Measurements from ENCODE around the gene SUGP1. TPM values are rescaled to one million over a fixed set of nuclear protein-coding genes. Genes with fewer than 3 reads are reported as not detected.

SUGP1 gene
- total and polyA plus RNA-seq, 7 donors = 20.6 to 35.8 (median 26.3) TPM

DNA sequence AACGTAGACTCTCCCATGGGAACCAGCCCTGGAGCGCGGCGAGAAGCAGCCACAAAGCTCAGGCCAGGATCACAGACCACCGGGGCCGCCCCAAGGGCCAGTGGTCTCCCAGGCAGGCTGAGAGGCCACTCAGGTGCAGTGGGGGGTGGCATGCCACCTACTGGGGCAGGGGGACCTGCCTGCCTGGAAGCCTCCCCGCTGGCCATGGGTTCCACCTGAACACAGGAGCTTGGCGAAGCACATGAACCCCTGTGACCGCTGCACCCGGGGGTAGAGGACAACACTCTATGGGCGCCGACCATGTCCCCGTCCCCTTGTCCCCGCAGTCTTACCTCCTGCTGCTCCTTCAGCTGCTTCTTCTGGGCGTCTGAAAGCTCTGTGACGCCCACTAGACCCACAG lies 40.5 kb downstream of the SUGP1 start:
- H3K27me3 ChIP-seq (ENCODE audit: insufficient read depth in 3 of 3, low read length in 2 of 3) = no peaks in the 10 kb centered on the region
- peaks cover 0 to 77% of the 10 kb centered on the region in 2 donors for H3K36me3 ChIP-seq (ENCODE audit: insufficient read depth in 1 of 2, low read depth in 1 of 2)
- no peak overlapping the region for H3K27ac ChIP-seq
- no peak overlapping the region for H3K4me3 ChIP-seq
- H3K9me3 ChIP-seq = no peaks in the 10 kb centered on the region
- intact Hi-C loops (cut with DNase I) = no loop called here
- WGBS, 3 donors = 91 to 98% (median 95%) methylated on average over 15 to 16 of the region's 16 CpGs
- no peaks in the 10 kb centered on the region for H3K4me1 ChIP-seq
- TF ChIP-seq, protein P1, sequence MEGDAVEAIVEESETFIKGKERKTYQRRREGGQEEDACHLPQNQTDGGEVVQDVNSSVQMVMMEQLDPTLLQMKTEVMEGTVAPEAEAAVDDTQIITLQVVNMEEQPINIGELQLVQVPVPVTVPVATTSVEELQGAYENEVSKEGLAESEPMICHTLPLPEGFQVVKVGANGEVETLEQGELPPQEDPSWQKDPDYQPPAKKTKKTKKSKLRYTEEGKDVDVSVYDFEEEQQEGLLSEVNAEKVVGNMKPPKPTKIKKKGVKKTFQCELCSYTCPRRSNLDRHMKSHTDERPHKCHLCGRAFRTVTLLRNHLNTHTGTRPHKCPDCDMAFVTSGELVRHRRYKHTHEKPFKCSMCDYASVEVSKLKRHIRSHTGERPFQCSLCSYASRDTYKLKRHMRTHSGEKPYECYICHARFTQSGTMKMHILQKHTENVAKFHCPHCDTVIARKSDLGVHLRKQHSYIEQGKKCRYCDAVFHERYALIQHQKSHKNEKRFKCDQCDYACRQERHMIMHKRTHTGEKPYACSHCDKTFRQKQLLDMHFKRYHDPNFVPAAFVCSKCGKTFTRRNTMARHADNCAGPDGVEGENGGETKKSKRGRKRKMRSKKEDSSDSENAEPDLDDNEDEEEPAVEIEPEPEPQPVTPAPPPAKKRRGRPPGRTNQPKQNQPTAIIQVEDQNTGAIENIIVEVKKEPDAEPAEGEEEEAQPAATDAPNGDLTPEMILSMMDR (IDR thresholded peaks at IDR 0.05) = no peak
- ATAC-seq (no peak), DNase-seq (no peak)

DNA sequence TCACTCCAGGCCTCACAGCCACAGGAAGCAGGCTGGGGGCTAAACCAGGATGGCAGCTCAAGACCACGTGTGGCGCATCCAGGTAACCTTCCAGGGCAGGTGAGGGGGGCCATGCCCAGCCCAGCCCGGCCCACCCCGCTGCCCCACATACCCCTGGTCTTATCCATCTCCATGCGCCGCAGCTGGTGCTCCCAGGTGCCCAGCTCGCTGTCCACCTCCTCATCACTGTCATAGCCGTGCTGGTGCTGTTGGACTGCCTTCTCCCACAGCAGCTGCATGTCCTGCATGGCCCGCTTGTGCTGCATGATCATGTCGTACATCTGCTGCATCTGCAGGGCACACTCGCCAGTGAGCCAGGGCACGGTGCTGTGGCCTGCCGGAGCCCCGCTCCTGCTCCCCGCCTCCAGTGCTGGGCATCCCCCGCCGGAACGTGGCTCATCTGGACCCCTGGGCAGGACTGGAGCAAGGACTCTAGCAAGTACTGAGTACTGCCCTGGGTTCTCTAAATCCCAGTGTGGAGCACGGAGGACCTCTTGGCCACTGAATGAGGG lies 41.2 kb downstream of the SUGP1 start:
- DNase-seq (no peak), ATAC-seq (no peak)
- no peaks in the 10 kb centered on the region for H3K4me1 ChIP-seq
- intact Hi-C loops (cut with DNase I) = no loop called here
- H3K4me3 ChIP-seq = no peak overlapping the region
- H3K36me3 ChIP-seq (ENCODE audit: insufficient read depth in 1 of 2, low read depth in 1 of 2) = peaks cover 0 to 72% of the 10 kb centered on the region in 2 donors
- no peaks in the 10 kb centered on the region for H3K9me3 ChIP-seq
- no peak overlapping the region for H3K27ac ChIP-seq
- WGBS, 3 donors = 92 to 95% (median 93%) methylated on average over 18 to 19 of the region's 19 CpGs
- TF ChIP-seq, protein P1 (IDR thresholded peaks at IDR 0.05) = no peak
- H3K27me3 ChIP-seq (ENCODE audit: insufficient read depth in 3 of 3, low read length in 2 of 3) = no peaks in the 10 kb centered on the region

DNA sequence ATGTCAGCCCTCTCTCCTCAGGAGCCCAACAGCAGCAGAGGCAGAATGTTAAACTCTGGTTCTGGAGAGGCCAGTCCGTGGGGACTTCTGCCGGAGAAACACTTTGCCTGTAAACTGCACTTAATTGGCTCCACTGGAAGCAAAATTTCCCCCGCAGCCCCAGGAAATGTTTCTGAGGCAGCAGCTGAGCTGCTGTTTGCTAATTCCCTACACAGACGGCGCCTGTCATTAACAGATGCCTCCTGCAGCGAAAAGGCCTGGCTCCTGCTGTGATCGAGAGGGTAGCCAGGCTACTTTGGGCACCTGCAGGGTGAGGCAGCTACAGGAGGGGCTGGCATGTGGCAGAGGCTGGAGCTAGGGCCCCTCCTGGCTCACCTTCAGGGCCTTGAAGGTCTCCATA lies 42.0 kb downstream of the SUGP1 start:
- Histone ChIP-seq H3K4me3 (no peak overlapping the region), H3K4me1 (no peaks in the 10 kb centered on the region), H3K27ac (no peak overlapping the region), H3K36me3 (ENCODE audit: insufficient read depth in 1 of 2, low read depth in 1 of 2) (peaks cover 0 to 63% of the 10 kb centered on the region in 2 donors), H3K9me3 (no peaks in the 10 kb centered on the region), H3K27me3 (ENCODE audit: insufficient read depth in 3 of 3, low read length in 2 of 3) (peaks cover 0 to 8% (median 4%) of the 10 kb centered on the region in 3 donors)
- 90 to 94% (median 91%) methylated on average over 7 of the region's 7 CpGs for WGBS, 3 donors
- TF ChIP-seq, protein P1 (IDR thresholded peaks at IDR 0.05) = no peak
- DNase-seq (no peak), ATAC-seq (no peak)
- intact Hi-C loops (cut with DNase I) = no loop called here

DNA sequence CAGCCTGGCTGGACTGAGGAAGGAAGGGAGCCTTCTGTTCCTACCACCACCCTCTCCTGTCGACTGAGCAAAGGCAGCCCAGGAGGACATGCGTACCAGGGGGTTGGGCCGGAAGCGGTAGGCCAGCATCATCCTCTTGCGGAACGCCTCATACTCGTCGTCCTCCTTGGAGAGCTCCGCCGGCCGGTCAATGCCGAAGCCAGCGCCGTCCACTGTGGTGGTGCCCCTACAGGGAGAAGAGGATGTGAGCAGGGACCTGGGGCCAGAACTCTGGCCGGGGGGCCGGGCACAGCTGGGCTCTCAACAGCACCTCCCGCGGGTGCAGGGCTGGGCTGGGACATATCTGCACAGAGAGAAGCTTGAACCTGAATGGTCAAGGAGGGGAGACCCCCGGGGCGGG lies 43.5 kb downstream of the SUGP1 start:
- TF ChIP-seq, protein P1 (IDR thresholded peaks at IDR 0.05) = no peak
- intact Hi-C loops (cut with DNase I) = no loop called here
- WGBS, 3 donors = 94 to 95% (median 94%) methylated on average over 12 to 20 of the region's 20 CpGs
- H3K36me3 ChIP-seq (ENCODE audit: insufficient read depth in 1 of 2, low read depth in 1 of 2) = peaks cover 0 to 55% of the 10 kb centered on the region in 2 donors
- no peak overlapping the region for H3K27ac ChIP-seq
- H3K9me3 ChIP-seq = no peaks in the 10 kb centered on the region
- H3K4me3 ChIP-seq = no peak overlapping the region
- H3K27me3 ChIP-seq (ENCODE audit: insufficient read depth in 3 of 3, low read length in 2 of 3) = peaks cover 0 to 12% (median 5%) of the 10 kb centered on the region in 3 donors
- H3K4me1 ChIP-seq = no peaks in the 10 kb centered on the region
- ATAC-seq (no peak), DNase-seq (no peak)

DNA sequence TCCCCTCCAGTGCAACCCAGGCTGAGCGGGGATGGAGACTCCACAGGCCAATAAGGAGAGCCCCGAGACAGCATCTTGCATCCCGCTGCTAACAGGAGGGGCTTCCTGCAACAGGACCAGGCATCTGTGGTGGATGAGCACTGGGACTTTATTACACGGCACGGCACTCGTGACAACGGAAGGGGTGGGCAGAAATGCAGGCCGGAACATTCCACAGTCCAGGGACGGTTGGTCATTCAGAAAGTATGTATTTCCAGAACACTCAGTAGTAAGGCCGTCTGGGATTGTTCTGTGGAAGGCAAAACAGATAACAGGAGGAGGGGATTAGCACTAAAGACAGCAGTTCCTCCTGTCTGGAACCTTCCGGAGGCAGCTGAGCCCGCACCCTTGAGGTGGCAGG lies 43.9 kb downstream of the SUGP1 start:
- Histone ChIP-seq H3K27me3 (ENCODE audit: insufficient read depth in 3 of 3, low read length in 2 of 3) (peaks cover 0 to 12% (median 5%) of the 10 kb centered on the region in 3 donors), H3K4me1 (no peaks in the 10 kb centered on the region), H3K27ac (no peak overlapping the region), H3K36me3 (ENCODE audit: insufficient read depth in 1 of 2, low read depth in 1 of 2) (peaks cover 0 to 50% of the 10 kb centered on the region in 2 donors), H3K4me3 (no peak overlapping the region), H3K9me3 (no peaks in the 10 kb centered on the region)
- intact Hi-C loops (cut with DNase I) = no loop called here
- TF ChIP-seq, protein P1 (IDR thresholded peaks at IDR 0.05) = no peak
- 85 to 92% (median 90%) methylated on average over 12 of the region's 12 CpGs for WGBS, 3 donors
- DNase-seq (no peak), ATAC-seq (no peak)
